HCEC 1CT (cell line): ENCODE measurements around the gene SDCCAG8.
A peak's percentile ranks its signal among the peaks of the same experiment; 100 is the strongest.
"Not testable (repeated sequence)": the region's sequence is repeated elsewhere in the genome, so short reads cannot be mapped to it uniquely, and the experiment has no call there.

Experiments used
- DNase-seq: peaks from one replicate; pipeline ENCODE4 v3.0.0-alpha.2; 2017

The SDCCAG8 gene

GRCh38 chr1:243255791-243256512 lies at the start of gene SDCCAG8:
Gene SDCCAG8, plus strand, starts transcription at chr1:243256041. Its CDS starts 133 bp downstream, at chr1:243256174.
- peak; percentile 100 for DNase-seq

GRCh38 chr1:243211984-243212383 lies 43.9 kb upstream of the SDCCAG8 start:
- DNase-seq: not testable (repeated sequence)

DNA sequence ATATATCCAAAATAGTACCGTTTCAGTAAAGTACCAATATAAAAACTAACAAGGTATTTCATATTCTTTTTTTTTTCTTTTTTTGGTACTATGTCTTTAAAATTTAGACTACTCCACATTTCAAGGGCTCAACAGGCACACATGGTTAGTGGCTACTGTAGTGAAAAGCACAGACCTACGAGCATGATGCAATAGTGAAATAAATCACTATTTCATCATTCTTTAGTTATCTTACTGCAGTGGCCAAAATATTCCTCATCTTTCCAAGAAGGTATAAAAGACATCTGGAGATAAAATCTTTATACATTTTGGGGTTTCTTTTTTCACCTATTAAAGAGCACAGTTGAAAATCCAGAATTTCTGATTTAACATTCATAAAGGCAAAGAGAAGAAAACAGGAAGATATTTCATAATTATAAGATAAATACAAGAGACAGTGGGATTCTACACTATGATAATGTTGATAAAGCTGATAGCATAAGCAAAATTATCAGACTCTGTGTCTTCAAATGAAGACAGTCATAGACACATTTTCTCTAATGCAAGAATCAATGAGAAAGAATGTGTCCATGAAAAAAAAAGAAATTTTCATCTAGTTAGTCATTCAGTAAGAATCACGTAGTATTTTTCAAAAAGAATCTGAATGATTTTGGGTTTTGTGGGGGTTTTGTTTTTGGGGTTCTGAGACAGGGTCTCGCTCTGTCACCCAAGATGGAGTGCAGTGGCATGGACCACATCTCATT lies 42.6 kb upstream of the SDCCAG8 start:
- DNase-seq: peak; percentile 78

- DNase-seq: not testable (repeated sequence)
Measured at GRCh38 chr1:243215276-243215875, 40.5 kb upstream of the SDCCAG8 start.

GRCh38 chr1:243216741-243217140 lies 39.1 kb upstream of the SDCCAG8 start:
- no peak for DNase-seq

- DNase-seq: no peak
Measured at GRCh38 chr1:243217349-243217748, 38.5 kb upstream of the SDCCAG8 start.

- no peak for DNase-seq
Measured at GRCh38 chr1:243218059-243218458, 37.8 kb upstream of the SDCCAG8 start.

DNA sequence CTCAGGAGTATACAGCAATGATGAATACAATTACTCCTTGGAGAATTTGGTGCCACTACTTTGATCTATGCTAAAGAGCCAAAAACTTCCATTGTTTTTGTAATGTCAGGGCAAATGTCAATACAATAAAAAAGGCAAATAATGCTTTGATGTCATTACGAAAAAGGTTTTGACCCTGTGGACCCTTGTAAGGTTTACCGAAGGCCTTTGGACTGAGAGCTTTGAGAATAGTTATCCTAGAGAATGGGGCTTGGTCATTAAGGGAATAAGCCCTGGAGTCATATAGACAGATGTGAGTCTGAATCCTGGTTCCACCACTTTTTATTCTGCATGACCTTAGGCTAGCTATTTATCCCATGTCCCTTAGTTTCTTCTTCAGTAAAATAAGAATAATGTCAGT lies 28.2 kb upstream of the SDCCAG8 start:
- DNase-seq: no peak

GRCh38 chr1:243229526-243229925 lies 26.3 kb upstream of the SDCCAG8 start:
- DNase-seq: no peak

DNA sequence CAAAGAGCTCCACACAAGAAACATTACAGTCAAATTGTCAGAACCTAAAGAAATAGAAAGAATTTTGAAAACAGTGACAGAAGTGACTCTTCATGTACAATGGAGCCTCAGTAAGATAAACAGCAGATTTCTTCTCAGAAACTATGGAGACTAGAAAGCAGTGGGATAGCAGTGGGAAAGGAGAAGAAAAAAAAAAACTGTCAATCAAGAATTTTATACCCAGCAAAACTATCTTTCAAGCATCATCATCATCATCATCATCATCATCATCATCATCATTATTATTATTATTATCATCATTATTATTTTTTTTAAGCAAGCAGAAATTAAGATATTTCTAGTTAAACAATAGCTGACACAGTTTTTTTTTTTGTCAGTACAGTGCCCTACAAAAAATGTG lies 24.9 kb upstream of the SDCCAG8 start:
- peak; percentile 49 for DNase-seq

DNA sequence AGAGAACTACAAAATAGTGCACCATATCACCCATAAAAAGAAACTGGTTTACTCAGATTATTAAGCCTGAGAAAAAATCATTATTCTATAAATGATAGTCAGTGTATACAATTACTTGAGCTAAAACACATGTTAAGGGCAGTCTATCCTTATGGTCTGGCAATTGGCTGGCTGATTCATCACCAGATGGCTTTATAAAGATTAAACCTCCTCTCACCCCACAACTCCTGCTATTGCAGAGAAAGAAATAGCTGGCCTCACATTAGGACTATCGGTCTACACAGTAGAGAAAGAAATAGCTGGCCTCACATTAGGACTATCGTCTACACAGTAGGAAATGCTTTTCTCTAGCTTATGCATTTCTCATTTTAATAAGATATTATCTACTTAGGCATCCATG lies 21.9 kb upstream of the SDCCAG8 start:
- DNase-seq: peak; percentile 91

DNA sequence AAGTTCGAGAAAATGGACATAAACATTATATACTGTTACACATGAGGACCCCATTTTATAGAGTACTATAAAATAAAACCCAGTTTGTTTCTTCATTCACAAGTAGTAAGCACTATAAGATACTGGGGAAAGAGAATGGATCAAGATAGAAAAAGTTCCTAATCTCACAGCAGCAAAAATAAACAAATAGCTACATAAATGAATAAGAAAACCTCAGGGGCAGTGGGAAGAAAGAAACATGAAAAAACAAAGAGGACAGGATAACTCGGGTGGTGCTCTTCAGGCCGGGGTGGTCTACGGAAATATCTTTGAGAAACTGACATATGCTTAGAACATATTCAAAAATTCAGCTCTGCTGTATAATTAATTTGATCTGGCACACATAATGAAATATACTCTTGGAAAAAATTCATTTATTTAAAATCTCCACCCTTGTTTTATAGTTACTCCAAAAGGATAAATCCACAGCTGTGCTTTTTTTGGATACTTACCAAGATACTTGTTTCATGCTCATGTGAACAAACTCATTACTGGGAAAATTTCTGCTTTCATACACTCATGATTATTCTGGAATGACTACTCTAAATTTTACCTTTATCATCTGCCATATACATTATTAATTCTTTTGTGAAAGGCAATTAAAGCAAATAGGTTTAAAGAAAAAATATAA lies 20.7 kb upstream of the SDCCAG8 start:
- peak; percentile 60 for DNase-seq

DNA sequence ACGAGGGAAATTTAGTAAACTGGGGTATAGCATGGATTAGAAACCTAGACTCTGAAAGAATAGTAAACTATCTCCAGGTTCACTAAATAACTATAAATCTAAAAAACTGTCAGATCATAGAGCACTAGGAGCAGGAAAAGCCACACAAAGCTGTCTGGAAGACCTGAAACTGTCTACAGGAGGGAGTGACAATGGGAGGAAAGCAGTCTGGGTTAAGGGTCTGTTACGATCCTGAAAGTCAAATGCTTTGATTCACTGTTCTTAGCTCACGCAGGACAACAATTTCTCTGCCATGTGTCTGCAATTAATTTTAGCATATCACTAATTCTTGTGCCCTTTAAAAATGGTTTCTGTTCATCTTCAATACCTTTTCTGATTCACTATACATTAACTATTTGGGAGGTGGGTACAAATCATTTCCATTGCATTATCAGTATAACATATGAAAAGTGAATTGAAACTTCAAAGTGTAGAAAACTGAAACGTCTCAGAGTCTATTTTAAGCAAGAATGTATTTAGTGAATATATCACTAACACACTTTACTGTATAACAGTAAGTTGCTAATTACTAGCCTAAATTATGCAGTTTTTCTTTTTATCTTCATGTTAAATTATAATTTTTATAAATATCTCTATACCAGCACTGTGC lies 19.1 kb upstream of the SDCCAG8 start:
- DNase-seq: no peak

GRCh38 chr1:243244432-243244841 lies 11.4 kb upstream of the SDCCAG8 start:
- DNase-seq: no peak

DNA sequence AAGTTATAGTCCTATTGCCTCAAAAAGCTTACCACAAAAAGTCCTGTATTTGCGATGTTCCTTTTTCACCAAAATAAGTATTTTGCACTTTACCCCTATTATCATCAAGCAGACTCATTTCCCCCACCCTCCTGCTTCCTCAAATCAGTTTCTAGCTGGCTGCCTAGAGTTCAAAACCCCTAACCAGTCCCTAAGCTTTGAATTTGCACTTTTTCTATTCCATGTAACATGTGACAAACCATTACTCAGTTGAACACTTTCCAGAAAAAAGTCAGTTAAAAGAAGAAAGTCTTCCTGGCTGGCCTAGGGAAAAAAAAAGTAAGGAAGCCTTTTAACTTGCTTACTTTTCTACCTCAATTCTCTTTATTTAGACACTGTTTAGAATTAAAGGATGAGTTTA lies 8.9 kb upstream of the SDCCAG8 start:
- peak; percentile 59 for DNase-seq

GRCh38 chr1:243247901-243248300 lies 7.9 kb upstream of the SDCCAG8 start:
- DNase-seq: no peak

- DNase-seq: no peak
Measured at GRCh38 chr1:243249214-243249613, 6.6 kb upstream of the SDCCAG8 start.

DNA sequence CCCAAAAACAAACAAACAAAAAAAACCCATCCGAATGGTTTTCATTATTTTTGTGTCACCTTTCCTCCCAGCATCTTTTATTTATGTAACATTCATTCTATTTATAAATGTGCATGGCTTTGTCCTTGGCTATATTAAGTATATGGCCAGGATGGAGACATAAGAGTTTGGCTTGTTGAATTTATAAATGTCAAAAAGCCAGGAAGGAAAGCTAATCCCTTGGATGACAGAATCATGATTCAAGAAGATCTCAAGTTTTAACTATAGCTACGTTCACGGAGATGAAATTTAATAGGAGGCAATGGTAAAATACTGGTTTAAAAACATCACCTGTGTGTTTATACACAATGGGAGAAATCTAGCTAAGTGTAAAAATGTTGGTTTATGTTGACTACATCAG lies 5.7 kb upstream of the SDCCAG8 start:
- DNase-seq: peak; percentile 64

DNA sequence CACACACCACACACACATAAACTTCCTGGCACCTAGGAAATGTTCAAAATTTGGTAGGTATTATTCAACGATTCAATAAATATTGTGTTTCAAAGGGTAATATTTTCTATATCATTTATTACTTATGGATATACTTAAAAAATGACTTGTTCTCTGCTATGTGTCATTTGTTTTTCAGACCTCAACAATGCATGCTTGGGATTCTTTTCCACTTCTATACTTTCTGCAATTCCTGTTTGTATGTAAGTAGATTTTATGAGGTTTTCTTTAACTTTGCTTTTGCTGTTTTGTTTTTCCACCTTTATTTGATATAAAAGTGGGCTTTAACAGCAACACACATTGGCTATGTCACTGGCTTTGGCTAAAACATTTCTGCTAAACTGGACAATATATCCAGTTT lies 4.3 kb upstream of the SDCCAG8 start:
- DNase-seq: peak; percentile 39

GRCh38 chr1:243253211-243253925 lies 2.5 kb upstream of the SDCCAG8 start:
- no peak for DNase-seq

DNA sequence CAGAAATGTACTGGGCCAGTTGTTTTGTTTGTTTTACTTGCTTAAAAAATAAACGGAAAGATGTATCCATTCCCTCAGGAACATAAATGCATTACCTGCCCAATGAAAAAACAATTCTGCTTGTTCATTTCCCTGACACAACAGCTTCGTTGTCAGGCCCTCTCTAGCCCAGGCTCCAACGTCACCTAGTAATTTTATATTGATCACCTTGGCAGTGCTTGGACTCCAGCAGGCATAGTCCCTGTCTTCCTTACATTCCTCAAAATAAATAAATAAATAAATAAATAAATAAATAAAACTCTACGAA lies 2.0 kb upstream of the SDCCAG8 start:
- DNase-seq: no peak

DNA sequence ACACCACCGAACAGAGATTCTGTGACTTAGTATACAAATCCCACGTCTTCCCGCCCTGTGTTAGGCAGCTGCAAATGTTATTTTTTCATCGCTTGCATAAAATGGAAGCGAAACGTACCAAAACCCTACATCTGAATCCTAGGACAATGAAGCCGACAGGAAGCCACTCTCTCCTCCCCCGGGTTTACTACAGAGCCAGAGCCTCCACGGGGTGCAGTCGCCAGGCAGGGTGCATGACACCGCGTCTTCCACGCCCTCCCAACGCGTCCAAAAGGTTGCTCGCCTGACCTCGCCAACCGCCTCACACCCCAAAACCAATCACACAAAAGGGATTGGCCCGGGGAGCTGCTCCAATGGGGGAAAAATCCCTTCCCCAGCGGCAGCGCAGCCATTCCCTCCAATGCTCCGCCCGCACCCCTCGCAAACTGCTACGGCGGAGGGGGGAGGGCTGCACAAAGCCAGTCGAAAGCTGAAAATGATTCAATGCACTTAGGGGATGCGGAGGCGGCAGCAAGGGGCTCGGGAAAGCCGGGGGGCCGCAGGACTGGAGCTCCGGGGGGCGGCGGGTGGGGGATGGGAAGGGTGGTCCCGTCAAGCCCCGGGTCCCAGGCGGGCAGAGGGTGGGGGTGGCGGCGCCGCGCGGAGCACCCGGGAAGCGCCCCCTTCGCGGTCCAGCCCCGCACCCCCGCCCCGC lies 1.5 kb upstream of the SDCCAG8 start:
- DNase-seq: peak; percentile 76
